HL-60 (cell line): Measurements from ENCODE around the gene CPED1.

Source experiments
- DNase-seq, 2 experiments: peaks; one replicate each; pipeline ENCODE4 v3.0.0-alpha.2; 2010 to 2020; ENCODE audit warnings: low read depth in 1 of 2, low spot score in 1 of 2
- H3K27ac ChIP-seq: fragments of 250-450 bp; sonication (Bioruptor Pico); replicated peaks from 2 replicates; pipeline ENCODE4 v1.5.1; 2020; ENCODE audit warnings: mild to moderate bottlenecking, moderate library complexity
- H3K27me3 ChIP-seq: fragments of 250-450 bp; sonication (Bioruptor Pico); 2 replicates; pipeline ENCODE4 v1.5.1; 2021; ENCODE audit warnings: mild to moderate bottlenecking, moderate library complexity; ENCODE audit not compliant: insufficient read depth, poor library complexity, severe bottlenecking
- H3K4me3 ChIP-seq: replicated peaks from 2 replicates; pipeline ENCODE4 v1.5.1; 2011; ENCODE audit warnings: mild to moderate bottlenecking, control low read depth, low read length; ENCODE audit not compliant: insufficient read depth
- CTCF ChIP-seq: IDR thresholded peaks from one replicate; pipeline ENCODE4 v1.5.1; 2011; ENCODE audit warnings: low read length, control low read depth, inconsistent platforms; ENCODE audit not compliant: insufficient read depth
- GABPA ChIP-seq: IDR thresholded peaks from 2 replicates; pipeline ENCODE4 v1.6.1; 2012; ENCODE audit warnings: low read depth
- POLR2AphosphoS5 ChIP-seq: IDR thresholded peaks from 2 replicates; pipeline ENCODE4 v1.6.1; 2012; ENCODE audit warnings: low read depth
- REST ChIP-seq: IDR thresholded peaks from 2 replicates; pipeline ENCODE4 v1.6.1; 2012; ENCODE audit warnings: low read depth; ENCODE audit not compliant: insufficient replicate concordance
- SPI1 ChIP-seq: IDR thresholded peaks from 2 replicates; pipeline ENCODE4 v1.6.1; 2012; ENCODE audit warnings: low read depth, mild to moderate bottlenecking, borderline replicate concordance

CPED1 gene

GRCh38 chr7:121167971-121168370, 179.5 kb downstream of the CPED1 start:
- H3K27ac ChIP-seq, result no peak overlapping the region
- TF ChIP-seq REST (no peak), POLR2AphosphoS5 (no peak), CTCF (no peak), SPI1 (no peak), GABPA (no peak)
- no peak overlapping the region for H3K4me3 ChIP-seq

GRCh38 chr7:121169469-121169868, 181.0 kb downstream of the CPED1 start:
- TF ChIP-seq POLR2AphosphoS5 (no peak), REST (no peak), CTCF (no peak), GABPA (no peak), SPI1 (no peak)
- Histone ChIP-seq H3K27ac (no peak overlapping the region), H3K27me3 (no peaks in the 10 kb centered on the region), H3K4me3 (no peak overlapping the region)
- no peak for DNase-seq

More at GRCh38 chr7:121167971-121168370, 179.5 kb downstream of the CPED1 start:
- no peaks in the 10 kb centered on the region for H3K27me3 ChIP-seq
- no peak for DNase-seq

- Histone ChIP-seq H3K4me3 (no peak overlapping the region), H3K27ac (no peak overlapping the region), H3K27me3 (no peaks in the 10 kb centered on the region)
- no peak for TF ChIP-seq REST
- TF ChIP-seq POLR2AphosphoS5, result no peak
- TF ChIP-seq SPI1, result no peak
- TF ChIP-seq CTCF, result no peak
- TF ChIP-seq GABPA, result no peak
- no peak for DNase-seq
These were observed 184.0 kb downstream of the CPED1 start for GRCh38 chr7:121172484-121172883.
